ENCODE measurements around the gene CAMTA1. TPM values are rescaled to one million over a fixed set of nuclear protein-coding genes. Genes with fewer than 3 reads are reported as not detected.
A peak's percentile ranks its signal among the peaks of the same experiment; 100 is the strongest.

CAMTA1 gene
- total and polyA plus RNA-seq, 9 of the 15 experiments (the other 6 are each of a cell fraction or from before 2014, with no cell fraction given): 43.9 to 161 (median 65.9) TPM

GRCh38 chr1:6783936-6784559 is 1.2 kb upstream of the CAMTA1 start (continued):
- TF ChIP-seq, protein P1, sequence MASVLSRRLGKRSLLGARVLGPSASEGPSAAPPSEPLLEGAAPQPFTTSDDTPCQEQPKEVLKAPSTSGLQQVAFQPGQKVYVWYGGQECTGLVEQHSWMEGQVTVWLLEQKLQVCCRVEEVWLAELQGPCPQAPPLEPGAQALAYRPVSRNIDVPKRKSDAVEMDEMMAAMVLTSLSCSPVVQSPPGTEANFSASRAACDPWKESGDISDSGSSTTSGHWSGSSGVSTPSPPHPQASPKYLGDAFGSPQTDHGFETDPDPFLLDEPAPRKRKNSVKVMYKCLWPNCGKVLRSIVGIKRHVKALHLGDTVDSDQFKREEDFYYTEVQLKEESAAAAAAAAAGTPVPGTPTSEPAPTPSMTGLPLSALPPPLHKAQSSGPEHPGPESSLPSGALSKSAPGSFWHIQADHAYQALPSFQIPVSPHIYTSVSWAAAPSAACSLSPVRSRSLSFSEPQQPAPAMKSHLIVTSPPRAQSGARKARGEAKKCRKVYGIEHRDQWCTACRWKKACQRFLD (CRISPR knock-in tag; IDR thresholded peaks at IDR 0.05): no peak
- no peak; the same call in 1 of the 2 replicates for TF ChIP-seq FOSL1 (tag; conservative IDR thresholded peaks at IDR 0.05)
- TF ChIP-seq ZFP36 (IDR thresholded peaks at IDR 0.05; ENCODE audit: low read depth, low read length, partially characterized antibody): no peak
- TF ChIP-seq ZNF592 (IDR thresholded peaks at IDR 0.05): 0 out of 2 replicates have a peak, but pooled peaks have one; percentile 63
- no peak for TF ChIP-seq BCL6 (CRISPR knock-in tag; IDR thresholded peaks at IDR 0.05)
- peak; percentile 79 for TF ChIP-seq RAD51 (IDR thresholded peaks at IDR 0.05; ENCODE audit: borderline replicate concordance, low read depth)
- 0 out of 2 replicates have a peak, but pooled peaks have one; percentile 29 for TF ChIP-seq ZNF780A (CRISPR knock-in tag; IDR thresholded peaks at IDR 0.05)
- no peak for TF ChIP-seq CTBP1 (IDR thresholded peaks at IDR 0.05; ENCODE audit: borderline replicate concordance)
- no peak for TF ChIP-seq ZNF121 (CRISPR knock-in tag; conservative IDR thresholded peaks at IDR 0.05)
- no peak for TF ChIP-seq TAF1 (IDR thresholded peaks at IDR 0.05; ENCODE audit: control insufficient read depth, extremely low read depth, insufficient read depth, low read length, severe bottlenecking)
